DMS79 treated with DMSO at 0.1 percent for 48 hours (cell line): ENCODE measurements around the gene MYO19.
"Not testable (repeated sequence)": the region's sequence is repeated elsewhere in the genome, so short reads cannot be mapped to it uniquely, and the experiment has no call there.

Experiments
- DNase-seq: peaks from one replicate; lab custom pipeline; 2025; lab: John Stamatoyannopoulos, UW

MYO19 gene

DNA sequence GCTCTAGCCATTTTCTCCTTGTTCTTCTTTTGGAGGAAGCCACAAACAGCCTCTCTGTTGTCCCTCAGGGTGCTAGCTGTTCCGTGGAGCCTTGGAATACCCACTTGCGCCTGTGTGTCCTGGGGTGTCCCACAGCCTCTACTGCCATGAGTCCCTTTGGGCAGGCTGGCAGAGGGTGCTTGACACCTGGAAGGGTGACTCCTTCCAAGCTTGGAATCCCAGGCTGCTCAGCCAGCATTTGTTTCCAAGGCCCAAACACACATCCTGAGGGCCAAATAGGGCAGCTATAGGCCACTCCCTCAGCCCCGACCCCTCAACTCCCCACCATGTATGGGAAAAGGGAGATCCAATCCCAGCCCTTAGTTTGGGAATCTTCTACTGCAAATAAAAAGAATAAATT, 33.3 kb downstream of the MYO19 start:
- DNase-seq, result no peak

DNA sequence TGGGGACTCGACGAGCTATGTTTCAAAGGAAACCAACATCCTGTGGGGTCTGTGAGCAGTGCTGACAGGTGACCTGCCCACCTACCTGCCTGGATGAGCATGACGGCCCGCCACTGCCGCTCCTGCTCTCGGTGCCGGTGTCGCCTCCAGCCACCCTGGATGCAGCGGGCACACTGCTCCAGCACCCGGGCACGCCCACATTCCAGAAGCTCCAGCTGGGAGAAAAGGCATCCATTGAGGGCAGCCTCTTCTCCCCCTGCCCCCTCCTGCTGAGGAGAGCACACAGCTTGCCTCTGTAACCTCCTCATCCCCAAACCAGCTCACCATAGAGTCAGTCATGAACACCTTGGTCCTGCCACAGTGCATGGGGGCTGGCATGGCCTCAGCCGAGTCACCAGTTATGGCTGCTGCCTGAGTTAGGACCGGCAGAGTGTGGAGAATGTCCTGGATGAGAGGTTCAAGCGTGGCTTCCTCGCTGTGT, 33.9 kb downstream of the MYO19 start:
- DNase-seq, result no peak

- DNase-seq, result no peak
Observed at GRCh38 chr17:36498560-36499300, 35.9 kb downstream of the MYO19 start.

DNA sequence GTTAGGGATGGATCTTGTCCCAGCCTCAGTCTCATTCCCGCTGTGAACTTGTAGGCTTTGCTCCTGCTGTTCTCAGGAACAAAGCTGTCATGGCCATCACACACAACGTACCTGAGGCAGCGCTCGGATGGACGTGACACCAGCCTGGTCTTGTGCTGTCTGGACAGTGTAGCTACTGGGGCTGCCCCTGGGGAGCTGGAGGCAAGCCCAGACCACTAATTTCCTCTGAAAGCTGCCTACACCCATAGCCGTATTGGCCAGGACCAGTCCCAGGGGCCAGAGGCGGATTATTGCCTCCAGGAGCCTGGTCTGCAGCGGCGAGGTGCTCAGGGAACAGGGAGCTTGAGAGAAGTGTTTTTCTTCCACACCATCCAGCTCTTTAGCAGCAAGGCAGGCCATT, 36.5 kb downstream of the MYO19 start:
- DNase-seq, result no peak

- no peak for DNase-seq
Observed at GRCh38 chr17:36496018-36496789, 38.5 kb downstream of the MYO19 start.

GRCh38 chr17:36495076-36495578, 39.5 kb downstream of the MYO19 start:
- DNase-seq, result no peak

GRCh38 chr17:36494674-36495073, 40.0 kb downstream of the MYO19 start:
- no peak for DNase-seq

DNA sequence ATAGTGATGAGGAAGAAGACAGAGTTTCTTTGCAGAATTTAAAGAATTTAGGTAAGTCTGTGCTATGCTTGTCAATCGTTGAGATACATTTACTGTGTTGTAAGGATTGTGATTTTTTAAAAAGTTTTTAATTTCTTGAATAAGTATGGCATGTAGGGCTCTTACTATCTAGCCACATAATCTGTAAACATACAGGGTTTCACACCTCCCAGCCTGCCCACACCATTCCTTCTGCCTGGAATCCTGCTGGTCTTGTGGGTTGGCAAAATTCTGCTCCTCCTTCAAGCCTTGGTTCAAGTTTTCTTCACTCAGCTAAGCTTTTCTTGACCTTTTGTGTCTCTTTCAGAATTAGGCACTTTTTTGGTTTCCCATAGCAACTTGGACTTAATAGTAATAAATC, 40.7 kb downstream of the MYO19 start:
- DNase-seq, result no peak

DNA sequence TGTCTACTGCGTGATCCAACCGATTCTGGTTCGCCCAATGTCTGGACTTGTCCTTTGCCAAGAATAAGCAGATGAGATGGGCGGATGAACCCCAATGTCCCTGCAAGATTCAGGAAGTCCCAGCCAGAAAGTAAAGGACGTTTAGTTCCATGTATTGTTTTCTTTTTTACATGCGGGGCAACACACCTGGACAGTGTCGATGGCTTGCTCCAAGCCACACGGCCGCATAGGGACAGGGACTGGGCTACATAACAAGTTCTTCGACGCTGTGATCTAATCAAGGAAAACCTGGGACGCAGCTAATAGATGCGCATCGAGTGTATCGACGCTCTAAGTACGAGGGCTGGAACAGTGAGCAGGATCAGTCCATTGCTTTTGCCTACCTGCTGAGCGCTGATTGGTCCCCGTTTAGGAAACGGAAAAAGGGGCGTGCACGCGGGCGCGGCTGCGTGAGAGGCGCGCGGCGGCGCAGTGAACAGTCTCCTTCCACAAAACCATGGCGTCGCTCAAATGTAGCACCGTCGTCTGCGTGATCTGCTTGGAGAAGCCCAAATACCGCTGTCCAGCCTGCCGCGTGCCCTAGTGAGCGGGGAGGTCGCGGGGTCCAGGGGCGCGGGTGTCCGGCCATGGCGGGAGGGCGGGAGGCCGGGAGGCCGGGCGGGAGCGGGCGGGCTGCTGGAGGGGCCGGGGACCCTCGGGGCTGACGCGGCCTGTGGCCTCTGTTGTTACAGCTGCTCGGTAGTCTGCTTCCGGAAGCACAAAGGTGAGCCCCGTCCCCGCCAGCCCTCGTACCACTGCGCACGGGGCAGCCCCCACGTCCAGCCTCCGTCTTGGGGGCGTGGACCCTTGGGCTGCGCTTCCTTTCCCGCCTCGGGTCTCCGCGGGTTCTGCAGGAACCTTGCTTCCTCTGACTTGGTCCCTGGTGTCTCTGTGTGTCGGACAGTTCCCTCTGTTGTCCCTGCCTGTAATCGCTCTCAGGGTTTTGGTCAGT, 48.2 kb downstream of the MYO19 start, which contains the start of gene ZNHIT3:
ZNHIT3 (plus strand) TSS at position 478 of the 991 bp plus-strand sequence; CDS start at position 497, 19 bp downstream.
- DNase-seq, result peak; percentile 97

DNA sequence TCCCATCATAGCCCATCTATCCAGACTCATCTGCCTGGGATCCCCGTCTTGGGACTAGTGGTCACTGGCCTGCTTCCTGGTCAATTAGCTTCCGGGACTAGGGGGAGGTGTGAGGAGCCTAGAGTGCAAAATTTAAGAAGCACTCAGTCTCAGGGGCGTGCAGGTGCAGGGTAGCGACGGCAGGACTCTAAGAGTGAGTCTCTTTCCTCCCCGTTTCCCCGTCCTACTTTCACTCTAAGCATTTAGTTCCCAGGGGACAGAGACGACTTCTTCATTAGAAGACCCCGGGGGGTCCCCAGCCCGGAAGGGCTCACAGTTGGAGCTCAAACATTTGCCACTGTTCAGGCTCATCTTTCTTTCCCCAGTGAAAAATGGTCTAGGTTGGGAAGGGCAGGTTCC, 48.9 kb downstream of the MYO19 start:
- DNase-seq, result no peak

- no peak for DNase-seq
Observed at GRCh38 chr17:36485027-36485426, 49.6 kb downstream of the MYO19 start.

DNA sequence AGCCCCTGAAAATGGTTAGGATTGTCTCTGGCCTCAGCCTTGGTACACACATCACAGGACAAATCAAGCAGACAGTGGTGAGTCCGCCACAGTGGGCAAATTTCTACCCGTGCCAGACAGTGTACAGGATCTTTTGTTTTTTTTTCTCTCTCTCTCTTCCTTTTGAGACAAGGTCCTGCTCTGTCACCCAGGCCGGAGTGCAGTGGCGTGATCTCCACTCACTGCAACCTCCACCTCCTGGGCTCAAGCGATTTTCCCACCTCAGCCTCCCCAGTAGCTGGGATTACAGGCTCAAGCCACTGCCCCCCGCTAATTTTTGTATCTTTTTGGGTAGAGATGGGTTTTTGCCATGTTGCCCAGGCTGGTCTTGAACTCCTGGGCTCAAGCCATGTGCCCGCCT, 50.6 kb downstream of the MYO19 start:
- DNase-seq, result not testable (repeated sequence)

GRCh38 chr17:36482611-36483504, 51.8 kb downstream of the MYO19 start:
- DNase-seq, result peak; percentile 67

- no peak for DNase-seq
Observed at GRCh38 chr17:36481829-36482228, 52.8 kb downstream of the MYO19 start.

DNA sequence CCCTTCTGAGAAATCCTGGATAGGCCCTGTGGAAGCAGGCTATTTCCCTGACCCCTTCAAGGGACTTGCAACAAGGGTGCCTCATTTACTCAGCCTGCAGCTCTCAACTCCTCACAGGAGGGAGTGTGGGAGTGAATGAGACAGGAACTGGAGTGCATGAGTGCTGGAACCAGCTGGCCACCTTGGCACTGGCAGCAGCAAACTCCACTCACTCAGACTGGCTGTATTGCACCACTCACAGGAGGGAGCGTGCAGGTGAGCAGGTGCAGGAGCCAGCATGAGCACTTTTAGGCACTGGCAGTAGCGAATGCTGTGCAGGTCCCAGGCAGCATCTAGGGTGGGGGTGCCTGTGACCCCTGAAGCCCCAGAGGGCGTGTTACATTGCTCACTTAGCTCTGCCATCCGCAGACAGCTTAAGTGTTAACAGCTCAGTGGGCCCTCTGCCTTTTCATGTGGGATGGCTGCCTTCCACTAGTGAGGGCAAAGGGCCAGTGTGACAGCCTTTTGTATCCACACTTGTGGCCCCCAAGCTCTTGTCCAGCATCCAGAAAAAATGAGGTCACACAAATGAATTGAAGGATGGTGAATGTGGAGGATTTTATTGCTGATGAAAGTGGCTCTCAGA, 59.2 kb downstream of the MYO19 start:
- peak; percentile 89 for DNase-seq

GRCh38 chr17:36474571-36474970, 60.1 kb downstream of the MYO19 start:
- no peak for DNase-seq

DNA sequence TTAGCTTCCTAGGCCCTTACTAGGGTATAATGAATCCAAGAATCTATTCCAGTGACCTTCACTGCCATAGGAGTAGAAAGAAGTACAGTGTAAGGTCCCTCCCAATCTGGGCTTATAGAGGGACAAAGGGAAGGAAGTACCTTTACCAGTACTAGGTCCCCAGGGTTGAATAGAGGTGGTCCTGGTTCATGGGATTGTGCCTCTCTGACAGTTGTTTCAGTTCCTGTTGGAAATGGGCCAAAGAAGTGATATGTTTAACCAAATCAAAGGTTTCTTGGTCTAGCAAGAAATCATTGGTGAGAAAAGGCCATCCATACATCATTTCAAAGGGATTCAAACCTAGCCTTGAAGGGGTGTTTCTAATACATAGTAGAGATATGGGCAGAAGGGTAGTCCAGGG, 64.2 kb downstream of the MYO19 start:
- DNase-seq, result no peak

DNA sequence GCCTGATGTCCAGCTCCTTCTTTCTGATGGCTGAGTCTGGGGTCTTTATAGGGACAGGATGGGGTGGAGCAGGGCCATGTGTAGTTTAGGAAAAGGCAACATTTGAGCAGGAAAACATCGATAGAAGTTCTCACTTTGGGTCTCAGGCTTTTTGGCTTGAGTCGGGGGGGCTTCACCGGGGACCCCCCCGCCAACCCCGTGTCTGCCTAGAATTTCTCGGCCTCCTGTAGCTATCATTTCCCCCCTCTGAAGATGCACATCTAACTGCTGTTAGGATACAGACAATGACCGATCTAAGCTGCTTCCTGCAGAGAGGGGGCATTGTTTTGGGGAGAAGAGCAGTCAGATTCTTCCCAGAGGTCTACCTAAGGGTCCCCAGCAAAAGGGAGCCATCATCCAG, 64.9 kb downstream of the MYO19 start:
- no peak for DNase-seq

DNA sequence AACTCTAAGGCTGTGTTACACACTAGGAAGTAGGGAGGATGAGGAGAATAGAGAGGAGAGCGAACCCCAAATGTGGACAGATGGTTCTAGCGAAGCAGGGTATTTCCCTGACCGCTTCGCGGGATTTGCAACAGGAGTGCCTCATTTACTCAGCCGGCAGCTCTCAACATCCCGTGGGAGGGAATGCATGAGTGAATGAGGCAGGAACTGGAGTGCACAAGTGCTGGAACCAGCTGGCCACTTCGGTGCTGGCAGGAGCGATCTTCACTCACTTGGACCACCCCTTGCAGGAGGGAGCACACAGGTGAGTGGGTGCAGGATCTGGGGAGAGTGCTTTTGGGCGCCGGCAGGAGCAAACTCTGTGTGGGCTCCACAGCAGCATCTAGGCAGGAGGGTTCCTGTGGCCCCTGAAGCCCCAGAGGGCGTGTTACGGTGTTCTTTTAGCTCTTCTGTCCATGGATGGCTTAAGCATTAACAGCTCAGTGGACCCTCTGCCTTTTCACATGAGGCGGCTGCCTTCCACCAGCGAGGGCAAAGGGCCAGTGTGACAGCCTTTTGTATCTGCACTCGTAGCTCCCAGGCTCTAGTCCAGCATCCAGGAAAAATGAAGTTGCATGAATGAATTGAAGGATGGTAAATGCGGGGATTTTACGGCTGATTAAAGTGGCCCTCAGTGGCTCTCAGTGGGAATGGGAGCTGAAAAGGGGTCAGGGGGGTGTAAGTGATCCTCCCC, 65.6 kb downstream of the MYO19 start:
- peak; percentile 80 for DNase-seq

GRCh38 chr17:36464765-36465088, 69.9 kb downstream of the MYO19 start:
- DNase-seq, result no peak
